ENCODE data around the gene KLHL36. TPM values are rescaled to one million over a fixed set of nuclear protein-coding genes. Genes with fewer than 3 reads are reported as not detected.

KLHL36 gene
- total and polyA plus RNA-seq, 9 of the 15 experiments (the other 6 are each of a cell fraction or from before 2014, with no cell fraction given) = 2.1 to 51.2 (median 18.5) TPM

- TF ChIP-seq HDGF (IDR thresholded peaks at IDR 0.05) (no peak), ZFP36 (IDR thresholded peaks at IDR 0.05; ENCODE audit: low read depth, low read length, partially characterized antibody) (no peak), CBFB (CRISPR knock-in tag; IDR thresholded peaks at IDR 0.05) (no peak), TSHZ1 (CRISPR knock-in tag; IDR thresholded peaks at IDR 0.05) (no peak), NUFIP1 (IDR thresholded peaks at IDR 0.05; ENCODE audit: partially characterized antibody) (no peak), PML (IDR thresholded peaks at IDR 0.05; ENCODE audit: low read length) (no peak), ATF6 (CRISPR knock-in tag; IDR thresholded peaks at IDR 0.05) (no peak), ZNF609 (CRISPR knock-in tag; IDR thresholded peaks at IDR 0.05; ENCODE audit: borderline replicate concordance) (no peak), CBX3 (IDR thresholded peaks at IDR 0.05; ENCODE audit: borderline replicate concordance in 1 of 2, low read length in 2 of 2) (no peak), PHB2 (IDR thresholded peaks at IDR 0.05; ENCODE audit: low read depth) (no peak), HDAC2 (IDR thresholded peaks at IDR 0.05) (no peak), KLF6 (CRISPR knock-in tag; IDR thresholded peaks at IDR 0.05; ENCODE audit: borderline replicate concordance) (no peak), FOXP4 (CRISPR knock-in tag; IDR thresholded peaks at IDR 0.05; ENCODE audit: borderline replicate concordance) (peak; percentile 83; the same call in 1 of the 2 replicates), EZH2 (IDR thresholded peaks at IDR 0.05; ENCODE audit: borderline replicate concordance, low read depth, low read length) (no peak), ZNF253 (CRISPR knock-in tag; conservative IDR thresholded peaks at IDR 0.05) (no peak)
Measured at GRCh38 chr16:84699712-84700445, 51.6 kb downstream of the KLHL36 start, which contains the start of gene USP10 (continued).
